Measurements from ENCODE around the gene GRIN1.
"Not testable (repeated sequence)": the region's sequence is repeated elsewhere in the genome, so short reads cannot be mapped to it uniquely, and the experiment has no call there.

Gene GRIN1

GRCh38 chr9:137111788-137112563 lies 27.0 kb upstream of the GRIN1 start:
- DNase-seq = no peak

GRCh38 chr9:137112564-137113384 lies 26.2 kb upstream of the GRIN1 start:
- no peak for DNase-seq

- no peak for DNase-seq
These were observed 25.4 kb upstream of the GRIN1 start for GRCh38 chr9:137113385-137114159.

GRCh38 chr9:137114220-137114612 lies 24.7 kb upstream of the GRIN1 start:
- DNase-seq = no peak

GRCh38 chr9:137114613-137115393 lies 24.2 kb upstream of the GRIN1 start, which contains the start of gene DPP7:
TSS of gene DPP7 (minus strand) at chr9:137114733. CDS start at chr9:137114713, 20 bp downstream.
- no peak for DNase-seq

- DNase-seq = no peak
These were observed 23.4 kb upstream of the GRIN1 start for GRCh38 chr9:137115394-137116026.

GRCh38 chr9:137116027-137116507 lies 22.9 kb upstream of the GRIN1 start:
- no peak for DNase-seq

- no peak for DNase-seq
These were observed 22.2 kb upstream of the GRIN1 start for GRCh38 chr9:137116728-137117127.

- no peak for DNase-seq
These were observed 21.7 kb upstream of the GRIN1 start for GRCh38 chr9:137117269-137117731.

GRCh38 chr9:137118092-137118603 lies 20.8 kb upstream of the GRIN1 start:
- not testable (repeated sequence) for DNase-seq

GRCh38 chr9:137121927-137122795 lies 16.8 kb upstream of the GRIN1 start:
- not testable (repeated sequence) for DNase-seq

- DNase-seq = not testable (repeated sequence)
These were observed 16.0 kb upstream of the GRIN1 start for GRCh38 chr9:137122796-137123467.

- DNase-seq = no peak
These were observed 15.5 kb upstream of the GRIN1 start for GRCh38 chr9:137123468-137123837.

- not testable (repeated sequence) for DNase-seq
These were observed 14.9 kb upstream of the GRIN1 start for GRCh38 chr9:137123952-137124462.

- DNase-seq = no peak
These were observed 12.2 kb upstream of the GRIN1 start for GRCh38 chr9:137126786-137127185.

- no peak for DNase-seq
These were observed 11.4 kb upstream of the GRIN1 start for GRCh38 chr9:137127301-137128157.

- DNase-seq = no peak
These were observed 10.6 kb upstream of the GRIN1 start for GRCh38 chr9:137128158-137128861.

Data from NCI-H2029 (cell line).